ENCODE results near the gene JAK3. TPM values are rescaled to one million over a fixed set of nuclear protein-coding genes. Genes with fewer than 3 reads are reported as not detected.
A peak's percentile ranks its signal among the peaks of the same experiment; 100 is the strongest.
"Not testable (repeated sequence)": the region's sequence is repeated elsewhere in the genome, so short reads cannot be mapped to it uniquely, and the experiment has no call there.

The JAK3 gene
- total RNA-seq, 2 donors from 2014 or later: 2.0 to 3.1 TPM

- ATAC-seq (no peak), DNase-seq (peak in 1 of 4 donors; percentile 80)
- H3K4me3 ChIP-seq: no peak overlapping the region
- no peaks in the 10 kb centered on the region for H3K27me3 ChIP-seq
- intact Hi-C loops (cut with DNase I): loop anchor here (10.0 kb wide), 1 partner anchor 164 kb away; no protein-coding TSS in a partner anchor
- H3K9me3 ChIP-seq: no peaks in the 10 kb centered on the region
- 21 to 27% methylated on average over 25 of the region's 25 CpGs for WGBS, 2 donors
- no peak overlapping the region for H3K27ac ChIP-seq
- TF ChIP-seq CTCF (IDR thresholded peaks at IDR 0.05): no peak
- no peak for TF ChIP-seq POLR2A (IDR thresholded peaks at IDR 0.05)
- peaks cover 6% of the 10 kb centered on the region for H3K4me1 ChIP-seq
- H3K36me3 ChIP-seq (replicated peaks in 1 of 2; ENCODE audit: insufficient read depth in 1 of 2, low read depth in 2 of 2): no peaks in the 10 kb centered on the region
Observed at GRCh38 chr19:17778968-17779929, 68.5 kb downstream of the JAK3 start.

- intact Hi-C loops (cut with DNase I): loop anchor here (10.0 kb wide), 1 partner anchor 164 kb away; no protein-coding TSS in a partner anchor
- H3K4me3 ChIP-seq: no peak overlapping the region
- H3K27me3 ChIP-seq: no peaks in the 10 kb centered on the region
- no peaks in the 10 kb centered on the region for H3K9me3 ChIP-seq
- peaks cover 6% of the 10 kb centered on the region for H3K4me1 ChIP-seq
- TF ChIP-seq CTCF (IDR thresholded peaks at IDR 0.05): no peak
- TF ChIP-seq POLR2A (IDR thresholded peaks at IDR 0.05): no peak
- no peak overlapping the region for H3K27ac ChIP-seq
- DNase-seq (peak in 3 of 4 donors; percentile 29 to 62 (median 40)), ATAC-seq (peak; percentile 31)
- WGBS, 2 donors: 5 to 10% methylated on average over 18 to 36 of the region's 37 CpGs
- no peaks in the 10 kb centered on the region for H3K36me3 ChIP-seq (replicated peaks in 1 of 2; ENCODE audit: insufficient read depth in 1 of 2, low read depth in 2 of 2)
Observed at GRCh38 chr19:17778251-17778967, 69.4 kb downstream of the JAK3 start.

GRCh38 chr19:17777840-17778239 lies 69.9 kb downstream of the JAK3 start:
- not testable (repeated sequence) for H3K27me3 ChIP-seq; ATAC-seq; H3K27ac ChIP-seq; H3K4me1 ChIP-seq; H3K4me3 ChIP-seq; H3K36me3 ChIP-seq (replicated peaks in 1 of 2; ENCODE audit: insufficient read depth in 1 of 2, low read depth in 2 of 2); DNase-seq; H3K9me3 ChIP-seq
- 72 to 76% methylated on average over 10 of the region's 10 CpGs for WGBS, 2 donors
- intact Hi-C loops (cut with DNase I): loop anchor here (10.0 kb wide), 1 partner anchor 163 kb away; no protein-coding TSS in a partner anchor

- WGBS, 2 donors: 51 to 62% methylated on average over 14 to 27 of the region's 27 CpGs
- H3K27ac ChIP-seq: no peak overlapping the region
- H3K4me1 ChIP-seq: peaks cover 6% of the 10 kb centered on the region
- TF ChIP-seq POLR2A (IDR thresholded peaks at IDR 0.05) (no peak), CTCF (IDR thresholded peaks at IDR 0.05) (no peak)
- H3K36me3 ChIP-seq (replicated peaks in 1 of 2; ENCODE audit: insufficient read depth in 1 of 2, low read depth in 2 of 2): no peaks in the 10 kb centered on the region
- no peaks in the 10 kb centered on the region for H3K9me3 ChIP-seq
- intact Hi-C loops (cut with DNase I): loop anchor here (10.0 kb wide), 1 partner anchor 161 kb away; no protein-coding TSS in a partner anchor
- H3K27me3 ChIP-seq: no peaks in the 10 kb centered on the region
- no peak overlapping the region for H3K4me3 ChIP-seq
- DNase-seq: no peak
- ATAC-seq: no peak
Observed at GRCh38 chr19:17775991-17776803, 71.6 kb downstream of the JAK3 start.

All from body of pancreas (tissue), 4 donors.